ENCODE measurements around the gene ARHGAP25. TPM values are rescaled to one million over a fixed set of nuclear protein-coding genes. Genes with fewer than 3 reads are reported as not detected.

ARHGAP25 gene
- total RNA-seq, 1 experiment from 2014 or later, result 0.27 TPM

DNA sequence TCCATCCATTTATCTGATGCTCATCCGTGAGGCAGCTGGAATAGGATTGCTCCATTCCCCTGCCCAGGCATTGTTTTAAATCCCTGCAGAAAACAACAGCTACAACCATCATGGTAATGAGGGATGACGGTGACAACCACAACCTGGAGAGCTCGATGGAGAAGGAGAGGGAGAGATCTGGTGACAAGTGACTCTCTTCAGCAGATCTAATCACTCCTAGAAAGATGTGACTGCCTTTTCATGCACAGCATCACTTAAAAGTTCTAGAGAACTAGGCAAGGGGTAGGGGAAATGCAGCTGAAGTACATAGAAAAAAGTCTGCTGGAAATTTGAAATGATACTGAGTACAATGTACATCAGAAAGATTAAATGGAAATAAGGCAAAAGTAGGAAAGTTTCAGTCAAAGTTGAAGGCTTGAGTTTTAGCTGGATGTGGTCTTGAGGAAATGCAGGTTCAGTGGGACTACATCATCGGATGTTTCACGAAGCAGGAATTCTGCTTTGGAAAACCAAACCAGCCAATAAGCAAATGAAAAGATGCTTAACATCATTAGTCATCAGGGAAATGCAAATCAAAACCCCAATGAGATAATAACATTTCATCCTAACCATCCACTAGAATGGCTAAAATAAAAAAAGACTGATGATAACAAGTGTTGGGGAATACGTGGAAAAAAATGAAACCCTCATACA lies 6.8 kb upstream of the ARHGAP25 start:
- Histone ChIP-seq H4K20me1 (ENCODE audit: insufficient read depth) (no peaks in the 10 kb centered on the region), H3K4me1 (ENCODE audit: control insufficient read depth in 1 of 2, insufficient read depth in 2 of 2, low read length in 2 of 2) (peaks cover 0 to 7% of the 10 kb centered on the region in 2 experiments; a peak in 2 of 4 replicates), H3K36me3 (ENCODE audit: control insufficient read depth in 1 of 2, insufficient read depth in 2 of 2, low read length in 2 of 2) (no peaks in the 10 kb centered on the region), H3K4me2 (ENCODE audit: low read length) (no peak overlapping the region), H3K9ac (ENCODE audit: low read length) (no peak overlapping the region), H3K9me3 (ENCODE audit: control insufficient read depth in 1 of 2, insufficient read depth in 1 of 2, low read depth in 1 of 2, low read length in 2 of 2) (no peaks in the 10 kb centered on the region), H2AFZ (ENCODE audit: low read depth, low read length, poor library complexity, severe bottlenecking) (no peak overlapping the region), H3K9me2 (ENCODE audit: insufficient read depth) (no peaks in the 10 kb centered on the region), H3K79me2 (ENCODE audit: insufficient read depth, low read length) (no peaks in the 10 kb centered on the region), H3K27ac (ENCODE audit: low read depth, low read length) (no peak overlapping the region), H3K4me3 (replicated peaks in 1 of 2; ENCODE audit: low read depth in 1 of 2, low read length in 2 of 2) (no peak overlapping the region), H3K27me3 (ENCODE audit: insufficient read depth, low read length) (peaks cover 10% of the 10 kb centered on the region; the same call in 1 of the 2 replicates)
- DNase-seq (ENCODE audit: low read depth, low spot score) (no peak), ATAC-seq (no peak)
- intact Hi-C loops (cut with micrococcal nuclease), result no loop called here
- ChIA-PET POLR2A (no interaction called here), RAD21 (ENCODE audit: low non-redundant PET in 1 of 2, low total read pairs in 2 of 2, uncharacterized antibody in 2 of 2, unreplicated experiment in 2 of 2) (no interaction called here), CTCF (interaction anchor here (1.0 to 1.2 kb wide), 2 partner anchors 24 to 109 kb away, joined by 3 to 4 read pairs; no protein-coding TSS in a partner anchor)
- TF ChIP-seq CEBPB (IDR thresholded peaks at IDR 0.05; ENCODE audit: low read depth) (no peak), TCF7L2 (IDR thresholded peaks at IDR 0.05; ENCODE audit: borderline replicate concordance, extremely low read depth, insufficient read depth, insufficient read length) (no peak), SRF (IDR thresholded peaks at IDR 0.05; ENCODE audit: low read depth) (no peak), EGR1 (IDR thresholded peaks at IDR 0.05; ENCODE audit: low read depth) (no peak), ELF1 (IDR thresholded peaks at IDR 0.05; ENCODE audit: borderline replicate concordance, low read depth) (no peak), EZH2phosphoT487 (IDR thresholded peaks at IDR 0.05; ENCODE audit: borderline replicate concordance) (no peak), SIN3A (IDR thresholded peaks at IDR 0.05; ENCODE audit: low read depth) (no peak), POLR2AphosphoS5 (IDR thresholded peaks at IDR 0.05; ENCODE audit: low read depth, low read length) (no peak), ZNF274 (IDR thresholded peaks at IDR 0.05; ENCODE audit: low read depth, low read length) (no peak), YY1 (IDR thresholded peaks at IDR 0.05; ENCODE audit: extremely low read depth, insufficient replicate concordance, low read depth, low read length) (no peak)
- BruUV-seq (replicated peaks), result no TSS peak

DNA sequence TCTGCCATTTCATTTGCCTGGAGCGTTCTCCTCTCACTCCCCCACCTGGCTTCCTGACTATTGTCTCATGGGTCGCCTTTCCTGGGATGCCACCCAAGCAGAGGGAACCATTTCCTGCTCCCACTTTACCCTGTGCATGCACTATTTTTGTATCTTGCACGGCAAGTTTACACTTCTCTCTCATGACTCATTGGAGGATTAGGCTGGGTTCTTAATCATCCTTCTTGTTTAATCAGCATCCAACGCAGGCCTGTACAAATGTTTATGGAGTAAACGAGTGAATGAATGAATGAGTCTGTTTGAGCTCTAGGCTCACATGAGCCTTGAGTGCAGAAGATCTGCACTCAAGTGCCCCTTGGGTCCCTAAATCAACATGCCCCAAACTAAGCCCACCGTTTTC lies 3.8 kb upstream of the ARHGAP25 start:
- H3K36me3 ChIP-seq (ENCODE audit: control insufficient read depth in 1 of 2, insufficient read depth in 2 of 2, low read length in 2 of 2), result no peaks in the 10 kb centered on the region
- no peaks in the 10 kb centered on the region for H3K9me2 ChIP-seq (ENCODE audit: insufficient read depth)
- BruUV-seq (replicated peaks), result no TSS peak
- H3K4me3 ChIP-seq (replicated peaks in 1 of 2; ENCODE audit: low read depth in 1 of 2, low read length in 2 of 2), result no peak overlapping the region
- H3K4me2 ChIP-seq (ENCODE audit: low read length), result peak overlapping the region; percentile 6; the same call in 1 of the 2 replicates
- H3K9ac ChIP-seq (ENCODE audit: low read length), result no peak overlapping the region
- no peaks in the 10 kb centered on the region for H3K9me3 ChIP-seq (ENCODE audit: control insufficient read depth in 1 of 2, insufficient read depth in 1 of 2, low read depth in 1 of 2, low read length in 2 of 2)
- RAD21 ChIA-PET (ENCODE audit: low non-redundant PET in 1 of 2, low total read pairs in 2 of 2, uncharacterized antibody in 2 of 2, unreplicated experiment in 2 of 2), result no interaction called here
- POLR2A ChIA-PET, result no interaction called here
- H3K4me1 ChIP-seq (ENCODE audit: control insufficient read depth in 1 of 2, insufficient read depth in 2 of 2, low read length in 2 of 2), result peaks cover 0 to 7% of the 10 kb centered on the region in 2 experiments; a peak in 2 of 4 replicates
- H3K27me3 ChIP-seq (ENCODE audit: insufficient read depth, low read length), result peaks cover 20% of the 10 kb centered on the region; the same call in 1 of the 2 replicates
- ATAC-seq (no peak), DNase-seq (ENCODE audit: low read depth, low spot score) (no peak)
- no peak overlapping the region for H3K27ac ChIP-seq (ENCODE audit: low read depth, low read length)
- TF ChIP-seq, protein P1, sequence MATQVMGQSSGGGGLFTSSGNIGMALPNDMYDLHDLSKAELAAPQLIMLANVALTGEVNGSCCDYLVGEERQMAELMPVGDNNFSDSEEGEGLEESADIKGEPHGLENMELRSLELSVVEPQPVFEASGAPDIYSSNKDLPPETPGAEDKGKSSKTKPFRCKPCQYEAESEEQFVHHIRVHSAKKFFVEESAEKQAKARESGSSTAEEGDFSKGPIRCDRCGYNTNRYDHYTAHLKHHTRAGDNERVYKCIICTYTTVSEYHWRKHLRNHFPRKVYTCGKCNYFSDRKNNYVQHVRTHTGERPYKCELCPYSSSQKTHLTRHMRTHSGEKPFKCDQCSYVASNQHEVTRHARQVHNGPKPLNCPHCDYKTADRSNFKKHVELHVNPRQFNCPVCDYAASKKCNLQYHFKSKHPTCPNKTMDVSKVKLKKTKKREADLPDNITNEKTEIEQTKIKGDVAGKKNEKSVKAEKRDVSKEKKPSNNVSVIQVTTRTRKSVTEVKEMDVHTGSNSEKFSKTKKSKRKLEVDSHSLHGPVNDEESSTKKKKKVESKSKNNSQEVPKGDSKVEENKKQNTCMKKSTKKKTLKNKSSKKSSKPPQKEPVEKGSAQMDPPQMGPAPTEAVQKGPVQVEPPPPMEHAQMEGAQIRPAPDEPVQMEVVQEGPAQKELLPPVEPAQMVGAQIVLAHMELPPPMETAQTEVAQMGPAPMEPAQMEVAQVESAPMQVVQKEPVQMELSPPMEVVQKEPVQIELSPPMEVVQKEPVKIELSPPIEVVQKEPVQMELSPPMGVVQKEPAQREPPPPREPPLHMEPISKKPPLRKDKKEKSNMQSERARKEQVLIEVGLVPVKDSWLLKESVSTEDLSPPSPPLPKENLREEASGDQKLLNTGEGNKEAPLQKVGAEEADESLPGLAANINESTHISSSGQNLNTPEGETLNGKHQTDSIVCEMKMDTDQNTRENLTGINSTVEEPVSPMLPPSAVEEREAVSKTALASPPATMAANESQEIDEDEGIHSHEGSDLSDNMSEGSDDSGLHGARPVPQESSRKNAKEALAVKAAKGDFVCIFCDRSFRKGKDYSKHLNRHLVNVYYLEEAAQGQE (IDR thresholded peaks at IDR 0.05; ENCODE audit: low read depth), result no peak
- TF ChIP-seq EZH2 (IDR thresholded peaks at IDR 0.05) (no peak), SRF (IDR thresholded peaks at IDR 0.05; ENCODE audit: low read depth) (no peak), ELF1 (IDR thresholded peaks at IDR 0.05; ENCODE audit: borderline replicate concordance, low read depth) (no peak), CBX3 (IDR thresholded peaks at IDR 0.05; ENCODE audit: low read depth) (no peak), SP1 (IDR thresholded peaks at IDR 0.05; ENCODE audit: low read depth) (no peak), POLR2A (IDR thresholded peaks at IDR 0.05; ENCODE audit: borderline replicate concordance, extremely low read depth, insufficient read depth, insufficient read length) (no peak), POLR2AphosphoS5 (IDR thresholded peaks at IDR 0.05; ENCODE audit: low read depth, low read length) (no peak), RAD21 (IDR thresholded peaks at IDR 0.05; ENCODE audit: low read depth) (no peak)
- TF ChIP-seq, protein P2, sequence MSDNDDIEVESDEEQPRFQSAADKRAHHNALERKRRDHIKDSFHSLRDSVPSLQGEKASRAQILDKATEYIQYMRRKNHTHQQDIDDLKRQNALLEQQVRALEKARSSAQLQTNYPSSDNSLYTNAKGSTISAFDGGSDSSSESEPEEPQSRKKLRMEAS (IDR thresholded peaks at IDR 0.05), result no peak
- H4K20me1 ChIP-seq (ENCODE audit: insufficient read depth), result no peaks in the 10 kb centered on the region
- no peaks in the 10 kb centered on the region for H3K79me2 ChIP-seq (ENCODE audit: insufficient read depth, low read length)
- CTCF ChIA-PET, result interaction anchor here (1.8 kb wide), 1 partner anchor 21 kb away, joined by 5 read pairs; no protein-coding TSS in a partner anchor
- intact Hi-C loops (cut with micrococcal nuclease), result no loop called here
- H2AFZ ChIP-seq (ENCODE audit: low read depth, low read length, poor library complexity, severe bottlenecking), result no peak overlapping the region
